Measurements from ENCODE around the gene KATNBL1. TPM values are rescaled to one million over a fixed set of nuclear protein-coding genes. Genes with fewer than 3 reads are reported as not detected.
"Not testable (repeated sequence)": the region's sequence is repeated elsewhere in the genome, so short reads cannot be mapped to it uniquely, and the experiment has no call there.

The KATNBL1 gene
- total RNA-seq, 3 donors from 2014 or later (not counting 1 experiment from before 2014, with no cell fraction given): 24.0 to 33.8 (median 26.1) TPM

DNA sequence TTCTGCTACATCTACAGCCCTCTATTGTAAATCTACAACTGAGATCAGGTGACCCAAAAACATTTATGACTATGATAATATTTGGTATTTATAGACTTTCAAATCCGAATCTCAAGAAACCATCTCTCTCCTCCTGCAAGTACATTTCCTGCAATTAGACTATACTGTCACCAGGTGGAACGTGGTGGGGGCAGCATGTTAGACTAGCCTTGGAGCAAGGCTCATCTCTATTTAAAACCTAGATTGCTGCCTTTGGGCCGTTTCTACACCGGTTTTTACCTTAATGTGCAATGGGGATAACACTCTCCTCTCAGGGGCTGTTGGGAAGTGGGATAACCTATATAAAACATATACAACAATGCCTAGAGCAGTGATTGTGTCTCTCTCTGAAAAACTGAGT is 3.8 kb upstream of the KATNBL1 start:
- H3K4me3 Mint-ChIP-seq: no peak overlapping the region

DNA sequence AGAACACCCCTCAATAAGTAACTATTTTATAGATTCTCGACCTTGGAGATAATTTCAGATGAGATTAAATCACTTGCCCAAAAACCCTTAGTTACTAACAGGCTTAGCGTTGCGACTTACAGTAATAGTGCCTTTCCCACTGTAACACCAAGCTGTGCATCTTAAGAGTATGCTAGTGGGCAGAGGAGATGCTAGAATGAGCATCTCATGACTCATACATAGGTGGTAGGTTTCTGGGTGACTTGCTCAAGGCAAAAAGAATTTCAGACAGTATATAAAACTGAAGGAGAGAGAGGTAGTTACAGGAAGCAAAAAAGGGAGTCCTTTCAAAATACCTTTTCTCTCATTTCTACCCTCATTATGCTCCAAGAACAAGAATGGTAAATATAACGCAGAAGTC is 3.9 kb downstream of the KATNBL1 start:
- no peaks in the 10 kb centered on the region for H3K27me3 ChIP-seq (ENCODE audit: control insufficient read depth, insufficient read depth, low read length)
- no peaks in the 10 kb centered on the region for H3K9me3 ChIP-seq (ENCODE audit: control insufficient read depth, insufficient read depth, low read length)
- DNase-seq (no peak), ATAC-seq (no peak)
- peaks cover 6% of the 10 kb centered on the region for H3K4me1 ChIP-seq (ENCODE audit: control insufficient read depth, insufficient read depth, low read length)
- WGBS (ENCODE audit: insufficient coverage): 96% methylated on average over 4 of the region's 4 CpGs
- Mint-ChIP-seq H3K9me3 (no peaks in the 10 kb centered on the region), H3K4me3 (peak overlapping the region; percentile 8), H3K4me1 (peaks cover 18 to 33% of the 10 kb centered on the region in 2 donors), H3K36me3 (no peaks in the 10 kb centered on the region), H3K27ac (no peak overlapping the region), H3K27me3 (ENCODE audit: low read depth in 2 of 2) (no peaks in the 10 kb centered on the region)
- H3K36me3 ChIP-seq (ENCODE audit: control insufficient read depth, insufficient read depth, low read length): peaks cover 3% of the 10 kb centered on the region
- intact Hi-C loops (cut with micrococcal nuclease): no loop called here
- H3K4me3 ChIP-seq (ENCODE audit: low read length): no peak overlapping the region
- H3K27ac ChIP-seq (ENCODE audit: low read length): no peak overlapping the region
- TF ChIP-seq, protein P1, sequence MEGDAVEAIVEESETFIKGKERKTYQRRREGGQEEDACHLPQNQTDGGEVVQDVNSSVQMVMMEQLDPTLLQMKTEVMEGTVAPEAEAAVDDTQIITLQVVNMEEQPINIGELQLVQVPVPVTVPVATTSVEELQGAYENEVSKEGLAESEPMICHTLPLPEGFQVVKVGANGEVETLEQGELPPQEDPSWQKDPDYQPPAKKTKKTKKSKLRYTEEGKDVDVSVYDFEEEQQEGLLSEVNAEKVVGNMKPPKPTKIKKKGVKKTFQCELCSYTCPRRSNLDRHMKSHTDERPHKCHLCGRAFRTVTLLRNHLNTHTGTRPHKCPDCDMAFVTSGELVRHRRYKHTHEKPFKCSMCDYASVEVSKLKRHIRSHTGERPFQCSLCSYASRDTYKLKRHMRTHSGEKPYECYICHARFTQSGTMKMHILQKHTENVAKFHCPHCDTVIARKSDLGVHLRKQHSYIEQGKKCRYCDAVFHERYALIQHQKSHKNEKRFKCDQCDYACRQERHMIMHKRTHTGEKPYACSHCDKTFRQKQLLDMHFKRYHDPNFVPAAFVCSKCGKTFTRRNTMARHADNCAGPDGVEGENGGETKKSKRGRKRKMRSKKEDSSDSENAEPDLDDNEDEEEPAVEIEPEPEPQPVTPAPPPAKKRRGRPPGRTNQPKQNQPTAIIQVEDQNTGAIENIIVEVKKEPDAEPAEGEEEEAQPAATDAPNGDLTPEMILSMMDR (IDR thresholded peaks at IDR 0.05): no peak

More for the DNA sequence above, 3.8 kb upstream of the KATNBL1 start:
- no peaks in the 10 kb centered on the region for H3K36me3 ChIP-seq (ENCODE audit: control insufficient read depth, insufficient read depth, low read length)
- intact Hi-C loops (cut with micrococcal nuclease): no loop called here
- H3K9me3 ChIP-seq (ENCODE audit: control insufficient read depth, insufficient read depth, low read length): no peaks in the 10 kb centered on the region
- no peaks in the 10 kb centered on the region for H3K36me3 Mint-ChIP-seq
- no peak overlapping the region for H3K27ac ChIP-seq (ENCODE audit: low read length)
- ATAC-seq (no peak), DNase-seq (no peak)
- 77% methylated on average over 2 of the region's 4 CpGs for WGBS (ENCODE audit: insufficient coverage)
- H3K9me3 Mint-ChIP-seq: no peaks in the 10 kb centered on the region
- no peaks in the 10 kb centered on the region for H3K27me3 ChIP-seq (ENCODE audit: control insufficient read depth, insufficient read depth, low read length)
- peaks cover 5% of the 10 kb centered on the region for H3K4me1 ChIP-seq (ENCODE audit: control insufficient read depth, insufficient read depth, low read length)
- H3K4me1 Mint-ChIP-seq: peaks cover 6 to 9% of the 10 kb centered on the region in 2 donors
- TF ChIP-seq, protein P1 (IDR thresholded peaks at IDR 0.05): no peak
- no peak overlapping the region for H3K4me3 ChIP-seq (ENCODE audit: low read length)
- no peak overlapping the region for H3K27ac Mint-ChIP-seq
- H3K27me3 Mint-ChIP-seq (ENCODE audit: low read depth in 2 of 2): no peaks in the 10 kb centered on the region

DNA sequence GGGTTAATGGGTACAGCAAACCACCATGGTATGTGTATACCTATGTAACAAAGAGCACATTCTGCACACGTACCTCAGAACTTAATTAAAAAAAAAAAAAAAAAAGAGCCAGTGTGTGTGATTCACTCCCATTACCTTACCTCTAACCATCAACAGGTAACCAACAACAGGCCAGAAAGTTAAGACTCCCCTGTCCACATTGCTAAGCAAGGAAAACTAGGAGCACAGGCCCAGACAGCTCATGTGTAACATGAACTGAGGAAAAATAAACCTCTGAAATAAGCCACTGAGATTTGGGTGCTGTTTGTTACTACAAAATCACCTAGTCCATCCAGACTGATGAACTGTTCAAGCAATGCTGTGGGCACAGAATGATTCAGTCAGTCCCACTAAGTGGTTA is 6.0 kb downstream of the KATNBL1 start:
- H3K27me3 Mint-ChIP-seq (ENCODE audit: low read depth in 2 of 2): no peaks in the 10 kb centered on the region
- no peaks in the 10 kb centered on the region for H3K9me3 Mint-ChIP-seq
- H3K4me3 Mint-ChIP-seq: no peak overlapping the region
- intact Hi-C loops (cut with micrococcal nuclease): no loop called here
- H3K36me3 ChIP-seq (ENCODE audit: control insufficient read depth, insufficient read depth, low read length): peaks cover 3% of the 10 kb centered on the region
- DNase-seq (no peak), ATAC-seq (no peak)
- peaks cover 3% of the 10 kb centered on the region for H3K4me1 ChIP-seq (ENCODE audit: control insufficient read depth, insufficient read depth, low read length)
- H3K27me3 ChIP-seq (ENCODE audit: control insufficient read depth, insufficient read depth, low read length): no peaks in the 10 kb centered on the region
- H3K4me3 ChIP-seq (ENCODE audit: low read length): no peak overlapping the region
- no peak overlapping the region for H3K27ac ChIP-seq (ENCODE audit: low read length)
- 100% methylated on average over 1 of the region's 1 CpG for WGBS (ENCODE audit: insufficient coverage)
- H3K9me3 ChIP-seq (ENCODE audit: control insufficient read depth, insufficient read depth, low read length): no peaks in the 10 kb centered on the region
- H3K4me1 Mint-ChIP-seq: peaks cover 15 to 27% of the 10 kb centered on the region in 2 donors
- no peak overlapping the region for H3K27ac Mint-ChIP-seq
- TF ChIP-seq, protein P1 (IDR thresholded peaks at IDR 0.05): no peak
- H3K36me3 Mint-ChIP-seq: no peaks in the 10 kb centered on the region

DNA sequence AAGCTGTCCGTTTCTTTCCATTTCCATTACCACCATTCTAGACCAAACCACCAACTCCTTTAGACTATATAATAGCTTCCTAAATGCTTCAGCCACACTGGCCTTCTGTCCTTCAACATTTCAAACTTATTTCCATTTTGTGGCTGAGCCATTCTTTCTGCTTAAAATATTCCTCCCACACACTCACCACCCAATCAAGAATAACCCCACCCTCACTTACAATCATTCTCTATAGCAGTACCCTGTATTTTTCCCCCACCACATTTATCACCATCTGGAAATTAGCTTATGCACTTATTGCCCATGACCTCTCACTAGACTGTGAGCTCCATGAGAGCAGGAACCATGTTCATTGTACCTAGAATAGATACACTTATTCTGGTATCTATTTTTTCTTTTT is 6.6 kb downstream of the KATNBL1 start:
- no peak overlapping the region for H3K4me3 Mint-ChIP-seq
- WGBS (ENCODE audit: insufficient coverage): 92% methylated on average over 1 of the region's 1 CpG
- no peak overlapping the region for H3K27ac ChIP-seq (ENCODE audit: low read length)

DNA sequence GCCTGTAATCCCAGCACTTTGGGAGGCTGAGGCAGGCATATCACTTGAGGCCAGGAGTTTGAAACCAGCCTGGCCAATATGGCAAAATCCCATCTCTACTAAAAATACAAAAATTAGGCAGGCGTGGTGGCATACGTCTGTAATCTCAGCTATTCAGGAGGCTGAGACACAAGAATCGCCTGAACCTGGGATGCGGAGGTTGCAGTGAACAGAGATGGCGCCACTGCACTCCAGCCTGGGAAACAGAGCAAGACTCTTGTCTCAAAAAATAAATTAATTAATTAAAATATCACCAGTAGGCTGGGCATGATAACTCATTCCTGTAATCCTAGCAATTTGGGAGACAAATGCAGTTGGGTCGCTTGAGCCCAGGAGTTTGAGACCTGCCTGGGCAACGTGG is 16.6 kb downstream of the KATNBL1 start:
- DNase-seq; H3K27ac Mint-ChIP-seq; ATAC-seq; H3K4me3 ChIP-seq (ENCODE audit: low read length); H3K4me3 Mint-ChIP-seq; intact Hi-C loops (cut with micrococcal nuclease); H3K9me3 Mint-ChIP-seq; H3K36me3 Mint-ChIP-seq; H3K27me3 ChIP-seq (ENCODE audit: control insufficient read depth, insufficient read depth, low read length); H3K9me3 ChIP-seq (ENCODE audit: control insufficient read depth, insufficient read depth, low read length); H3K27ac ChIP-seq (ENCODE audit: low read length); H3K27me3 Mint-ChIP-seq (ENCODE audit: low read depth in 2 of 2); H3K36me3 ChIP-seq (ENCODE audit: control insufficient read depth, insufficient read depth, low read length); H3K4me1 ChIP-seq (ENCODE audit: control insufficient read depth, insufficient read depth, low read length): not testable (repeated sequence)
- 83% methylated on average over 7 of the region's 7 CpGs for WGBS (ENCODE audit: insufficient coverage)
- H3K4me1 Mint-ChIP-seq: peaks cover 5 to 21% of the 10 kb centered on the region in 2 donors

More for the DNA sequence above, 6.6 kb downstream of the KATNBL1 start:
- Histone ChIP-seq H3K36me3 (ENCODE audit: control insufficient read depth, insufficient read depth, low read length) (peaks cover 3% of the 10 kb centered on the region), H3K4me3 (ENCODE audit: low read length) (no peak overlapping the region), H3K4me1 (ENCODE audit: control insufficient read depth, insufficient read depth, low read length) (no peaks in the 10 kb centered on the region), H3K9me3 (ENCODE audit: control insufficient read depth, insufficient read depth, low read length) (no peaks in the 10 kb centered on the region), H3K27me3 (ENCODE audit: control insufficient read depth, insufficient read depth, low read length) (no peaks in the 10 kb centered on the region)
- Mint-ChIP-seq H3K4me1 (peaks cover 9 to 21% of the 10 kb centered on the region in 2 donors), H3K36me3 (no peaks in the 10 kb centered on the region), H3K9me3 (no peaks in the 10 kb centered on the region), H3K27me3 (ENCODE audit: low read depth in 2 of 2) (no peaks in the 10 kb centered on the region), H3K27ac (no peak overlapping the region)
- no peak for DNase-seq
- no peak for ATAC-seq
- TF ChIP-seq, protein P1 (IDR thresholded peaks at IDR 0.05): no peak
- intact Hi-C loops (cut with micrococcal nuclease): no loop called here

All from natural killer cell (primary cell).